HT1080 (cell line): ENCODE results near the gene KRT6B. TPM values are rescaled to one million over a fixed set of nuclear protein-coding genes. Genes with fewer than 3 reads are reported as not detected.

ENCODE experiments used
- DNase-seq: peaks from one replicate; pipeline ENCODE4 v3.0.0-alpha.2; 2015; ENCODE audit warnings: low read depth
- total RNA-seq: library from RNA; depleted of rRNA; stranded (reverse); fragments of >200 nt; shearing (Covaris generic); gene quantifications from 2 replicates; pipeline ENCODE4 v1.2.3, GENCODE V29; 2014

KRT6B gene
- total RNA-seq, 1 experiment from 2014 or later = not detected

DNA sequence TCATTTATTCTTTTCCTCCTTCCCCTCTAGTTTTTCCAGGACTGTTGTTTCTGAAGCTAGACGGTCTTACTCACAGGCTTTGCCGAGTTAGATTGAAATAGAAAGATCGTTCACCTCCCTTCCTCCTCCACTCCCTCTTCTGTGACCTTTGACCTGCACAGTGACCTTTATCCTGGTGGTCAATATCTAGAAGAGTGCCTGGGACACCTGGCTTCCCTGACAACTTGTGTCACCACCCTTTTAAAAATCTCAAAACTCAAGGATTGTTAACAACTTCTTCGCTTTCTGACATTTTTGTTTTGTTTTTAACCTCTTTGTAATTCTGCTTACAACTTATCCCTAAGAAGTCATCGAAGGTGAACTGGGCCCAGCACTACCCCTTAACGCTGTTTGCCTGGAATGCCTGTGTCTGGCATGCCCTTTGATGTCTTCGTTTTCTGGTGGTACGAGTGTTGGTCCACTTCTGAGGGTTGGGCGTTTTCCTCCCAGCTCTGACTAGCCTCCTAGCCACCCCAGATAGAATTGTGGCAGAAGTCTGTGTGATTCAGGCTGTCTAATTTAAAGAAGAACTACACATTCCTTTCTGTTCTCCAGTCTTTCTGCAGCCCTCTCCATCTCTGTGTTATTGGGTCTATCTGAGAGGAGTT lies 15.0 kb downstream of the KRT6B start:
- no peak for DNase-seq

DNA sequence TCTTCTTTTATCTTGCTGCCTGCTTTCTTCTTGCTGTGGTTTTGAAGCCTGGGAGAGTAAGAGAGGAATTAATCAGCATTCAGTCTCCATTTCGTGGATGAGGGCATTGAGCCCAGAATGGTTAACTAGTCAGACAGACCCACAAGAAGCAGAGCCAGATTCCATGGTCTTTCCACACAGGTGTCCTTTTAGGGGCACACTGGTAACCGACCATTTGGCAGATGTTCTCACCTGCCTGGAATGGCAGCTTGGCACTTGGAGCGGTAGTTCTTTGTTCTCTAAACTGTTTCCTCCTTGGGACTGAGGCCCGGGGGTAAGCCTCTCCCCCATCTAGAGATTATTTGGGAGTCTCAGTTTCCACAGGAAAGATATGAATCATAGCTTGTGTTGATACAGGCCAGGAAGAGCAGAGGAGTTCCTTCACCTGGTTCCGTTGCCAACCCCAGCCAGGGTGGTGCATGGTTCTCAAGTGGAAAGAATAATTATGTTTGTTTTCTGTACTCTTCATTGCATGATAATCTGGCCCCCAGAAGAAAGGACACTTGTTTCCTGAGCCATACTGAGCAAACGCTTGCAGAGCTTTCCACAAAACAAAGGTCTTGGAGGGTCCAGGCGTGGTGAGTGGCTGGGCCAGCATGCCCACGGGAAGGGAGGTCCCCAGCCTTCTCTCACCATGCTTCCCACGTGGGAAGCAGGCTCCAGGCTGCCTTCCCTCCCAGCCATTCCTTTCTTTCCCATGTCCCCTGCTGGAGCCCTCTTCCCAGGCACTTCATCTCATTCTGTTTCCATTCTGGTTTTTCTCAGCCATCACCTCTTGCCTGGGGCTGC lies 15.7 kb downstream of the KRT6B start:
- no peak for DNase-seq

DNA sequence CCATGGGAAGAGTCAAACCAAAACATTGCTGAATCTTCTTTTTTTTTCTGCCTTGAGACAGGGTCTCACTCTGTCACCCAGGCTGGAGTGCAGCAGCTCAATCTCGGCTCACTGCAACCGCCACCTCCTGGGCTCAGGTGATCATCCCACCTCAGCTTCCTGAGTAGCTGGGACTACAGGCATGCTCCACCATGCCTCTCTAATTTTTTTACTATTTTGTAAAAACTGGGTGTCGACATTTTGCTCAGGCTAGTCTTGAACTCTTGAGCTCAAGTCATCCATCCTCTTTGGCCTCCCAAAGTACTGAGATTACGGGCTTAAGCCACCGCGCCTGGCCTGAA lies 16.3 kb downstream of the KRT6B start:
- no peak for DNase-seq

DNA sequence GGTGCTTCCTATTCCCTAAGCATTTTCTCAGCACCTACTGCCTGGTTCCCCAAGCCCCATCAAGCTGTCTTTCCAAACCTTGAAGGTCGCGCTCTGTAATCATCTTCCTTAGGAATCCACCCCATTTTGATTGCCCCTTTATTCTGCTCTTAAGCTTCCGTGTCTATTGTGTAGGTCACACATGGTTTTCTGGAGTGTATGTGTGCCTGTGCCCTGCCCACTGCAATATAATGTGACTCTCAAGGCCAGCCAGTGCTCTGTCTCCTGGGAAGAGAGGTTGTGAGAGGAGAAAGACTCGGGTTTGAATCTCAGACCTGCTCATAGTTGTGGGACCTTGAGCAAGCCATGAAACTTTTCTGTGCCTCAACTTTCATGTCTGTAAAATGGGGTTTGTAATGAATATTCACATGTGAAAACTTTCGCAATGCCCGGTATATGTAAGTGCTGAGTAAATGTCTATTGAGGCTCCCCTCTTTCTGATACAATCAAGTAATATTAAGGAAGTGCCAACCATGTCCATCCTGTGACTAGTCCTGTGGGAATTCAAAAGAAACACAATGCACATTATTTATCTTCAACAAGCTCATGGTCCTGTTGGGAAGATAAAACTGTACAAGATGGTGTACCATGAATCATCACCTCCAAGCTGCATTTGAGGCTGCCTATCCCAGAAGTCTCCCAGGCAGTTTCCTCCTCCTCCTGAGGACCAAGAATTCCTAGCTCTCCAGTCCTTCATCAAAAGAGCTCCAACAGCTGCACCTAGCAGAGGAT lies 17.0 kb downstream of the KRT6B start:
- DNase-seq = peak; percentile 63

GRCh38 chr12:52434081-52434733 lies 17.7 kb downstream of the KRT6B start, which contains the start of gene KRT75:
KRT75 (minus strand) TSS chr12:52434371; CDS start chr12:52434304, 67 bp downstream.
- no peak for DNase-seq

DNA sequence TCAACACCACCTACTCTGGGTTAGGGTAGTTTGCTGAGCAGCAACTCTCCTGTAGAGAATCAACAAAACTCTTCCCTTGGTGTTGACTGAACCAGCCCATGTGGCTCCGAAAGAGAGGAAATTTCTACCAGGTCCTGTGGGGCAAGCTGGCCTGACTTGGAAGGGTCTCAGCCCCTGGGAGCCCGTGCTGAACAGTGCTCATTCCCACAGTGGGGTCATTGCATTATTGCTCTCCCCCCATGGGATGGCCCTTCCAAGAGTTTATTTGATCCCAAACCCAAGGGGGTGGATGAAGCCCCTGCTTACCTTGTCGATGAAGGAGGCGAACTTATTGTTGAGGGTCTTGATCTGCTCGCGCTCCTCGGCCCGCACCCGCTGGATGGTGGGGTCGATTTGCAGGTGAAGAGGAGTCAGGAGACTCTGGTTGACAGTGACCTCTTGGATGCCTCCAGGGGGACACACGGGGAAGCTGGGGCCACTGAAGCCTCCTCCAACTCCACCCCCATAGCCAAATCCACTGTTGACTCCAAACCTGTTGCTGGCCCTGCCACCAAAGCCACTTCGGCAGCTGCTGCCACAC lies 18.4 kb downstream of the KRT6B start:
- DNase-seq = no peak

- no peak for DNase-seq
Observed at GRCh38 chr12:52432559-52433207, 19.3 kb downstream of the KRT6B start.

DNA sequence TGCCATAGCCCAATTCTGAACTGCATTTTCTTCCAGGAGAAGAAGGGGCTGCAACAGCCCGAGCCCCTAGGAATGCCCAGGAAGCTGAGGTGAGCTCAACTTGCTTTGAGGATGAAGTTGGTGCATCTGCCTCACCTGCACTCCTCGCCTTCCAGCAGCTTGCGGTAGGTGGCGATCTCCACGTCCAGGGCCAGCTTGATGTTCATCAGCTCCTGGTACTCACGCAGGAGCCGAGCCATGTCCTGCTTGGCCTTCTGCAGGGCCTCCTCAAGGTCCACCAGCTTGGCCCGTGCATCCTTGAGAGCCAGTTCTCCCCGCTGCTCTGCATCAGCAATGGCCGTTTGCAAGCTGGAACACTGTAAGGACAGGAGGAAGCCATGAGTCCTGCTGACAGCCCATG lies 23.8 kb downstream of the KRT6B start:
- DNase-seq = no peak

DNA sequence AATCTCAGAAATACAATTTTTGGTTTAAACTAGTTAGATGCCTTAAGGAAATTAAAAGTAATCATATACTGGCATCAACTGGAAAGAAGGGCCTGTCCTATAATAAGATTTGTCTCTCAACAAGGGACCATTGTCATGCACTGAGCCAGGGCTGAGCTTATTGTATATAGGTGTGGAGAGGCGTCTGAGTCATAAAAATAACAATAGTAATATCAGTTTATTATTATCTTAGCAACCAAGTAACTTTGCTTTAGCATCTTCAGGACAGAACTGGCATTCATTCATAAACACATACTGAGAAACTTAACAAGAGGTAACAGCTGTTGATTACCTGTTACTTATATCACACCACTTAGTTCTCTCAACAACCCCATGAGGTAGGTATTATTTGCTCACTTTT lies 24.9 kb downstream of the KRT6B start:
- DNase-seq = peak; percentile 5

- DNase-seq = no peak
Observed at GRCh38 chr12:52426034-52426433, 25.9 kb downstream of the KRT6B start.

- no peak for DNase-seq
Observed at GRCh38 chr12:52425466-52425865, 26.5 kb downstream of the KRT6B start.

DNA sequence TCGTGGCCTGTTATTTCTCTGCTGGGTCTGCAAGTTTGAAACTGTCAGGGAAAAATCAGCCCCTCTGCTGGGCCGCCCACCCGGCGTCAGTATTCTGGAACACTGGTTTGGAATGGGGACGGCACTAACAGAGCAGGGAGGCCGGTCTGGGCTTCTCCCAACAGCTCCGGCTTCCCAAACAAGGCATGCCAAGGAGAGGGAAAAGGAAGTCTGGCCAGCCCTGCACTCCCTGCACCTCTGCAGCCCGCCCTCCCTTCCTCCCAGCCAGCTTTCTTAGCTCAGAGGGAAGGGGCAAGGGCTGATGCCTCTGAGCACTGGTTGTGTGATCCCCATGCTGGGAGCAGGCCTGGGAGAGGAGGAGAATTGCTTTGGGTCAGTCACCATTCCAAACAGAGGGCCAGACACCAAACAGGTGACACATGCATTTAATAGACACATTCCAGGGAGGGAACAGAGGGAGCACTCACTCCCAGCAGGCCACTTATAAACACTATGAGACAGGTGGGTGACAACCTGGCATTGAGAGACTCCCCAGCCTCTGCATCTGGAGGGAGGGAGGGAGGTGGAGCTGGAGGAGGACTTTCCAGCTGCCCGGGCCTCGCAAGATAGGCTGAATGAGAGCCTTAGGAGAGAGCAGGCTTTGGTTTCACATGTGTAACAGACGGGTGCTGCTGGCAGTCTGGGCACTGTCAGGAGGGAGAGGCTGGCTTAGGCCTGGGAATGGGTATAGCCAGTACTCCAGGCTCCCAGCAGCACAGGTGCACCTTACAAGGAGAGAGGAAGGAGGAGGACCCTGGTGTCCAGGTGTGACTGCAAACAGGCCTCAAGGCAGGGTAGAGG lies 28.1 kb downstream of the KRT6B start:
- DNase-seq = no peak

GRCh38 chr12:52423035-52423434 lies 28.9 kb downstream of the KRT6B start:
- no peak for DNase-seq

DNA sequence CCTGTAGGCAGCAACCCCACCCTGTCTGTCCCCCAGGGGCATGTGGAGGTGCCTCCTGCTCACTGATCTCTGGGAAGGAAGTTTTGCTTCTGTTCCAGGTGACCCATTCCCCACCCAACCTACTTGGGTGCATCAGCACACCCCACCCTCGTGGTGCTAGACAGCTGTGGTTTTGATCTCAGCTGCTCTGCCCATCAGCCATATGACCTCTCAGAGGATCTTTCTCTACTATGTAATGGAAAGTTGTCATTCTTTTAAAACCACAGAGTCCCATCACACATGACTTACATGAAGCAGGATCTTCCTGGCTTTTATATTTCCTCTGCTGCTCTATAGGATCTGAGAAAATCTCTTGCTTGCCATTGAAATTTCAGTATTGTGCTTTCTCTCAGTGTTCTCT lies 32.3 kb downstream of the KRT6B start:
- DNase-seq = no peak

- DNase-seq = no peak
Observed at GRCh38 chr12:52418576-52419110, 33.3 kb downstream of the KRT6B start.

GRCh38 chr12:52417740-52418139 lies 34.2 kb downstream of the KRT6B start:
- no peak for DNase-seq

DNA sequence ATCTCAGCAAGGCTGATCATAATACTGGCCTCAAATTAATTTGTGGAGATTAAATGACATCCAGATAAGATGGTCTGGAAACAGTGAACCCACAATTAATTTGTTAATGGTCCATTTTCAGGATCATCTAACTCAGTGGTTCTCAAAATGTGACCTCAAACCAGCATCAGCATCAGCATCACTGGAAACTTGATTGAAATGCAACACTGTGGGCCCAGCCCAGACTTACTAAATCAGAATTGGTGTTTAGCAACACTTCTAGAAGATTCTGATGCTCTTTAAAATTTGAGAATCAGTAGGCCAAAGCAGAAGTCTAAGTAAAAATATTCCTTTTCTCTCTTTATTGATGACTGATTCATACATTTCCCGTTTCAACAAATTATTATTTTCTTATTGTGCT lies 35.2 kb downstream of the KRT6B start:
- DNase-seq = no peak

- peak; percentile 58 for DNase-seq
Observed at GRCh38 chr12:52415870-52416750, 35.8 kb downstream of the KRT6B start.

DNA sequence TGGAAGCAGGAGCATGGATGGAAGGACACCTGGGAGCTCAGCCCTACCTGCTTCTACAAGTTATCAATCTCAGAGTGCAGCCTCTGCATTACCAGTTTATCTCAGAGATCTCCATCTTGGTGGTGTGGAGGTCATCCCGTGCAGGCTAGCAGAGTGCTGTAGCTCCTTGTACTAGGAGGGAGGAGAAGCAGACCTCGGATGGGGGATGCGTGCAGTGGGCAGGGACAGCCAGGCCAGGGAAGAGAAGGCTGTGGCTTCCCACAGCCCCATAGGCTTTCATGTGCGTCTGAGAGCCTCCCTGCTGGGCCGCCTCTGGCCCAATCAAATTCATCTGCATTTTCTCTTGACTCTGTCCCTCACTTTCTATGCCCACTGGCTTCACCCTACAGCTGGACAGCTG lies 37.0 kb downstream of the KRT6B start:
- DNase-seq = no peak
